Keratinocyte (primary cell): ENCODE measurements around the gene CDK17. TPM values are rescaled to one million over a fixed set of nuclear protein-coding genes. Genes with fewer than 3 reads are reported as not detected.

Experiments
- DNase-seq: peaks from one replicate; pipeline ENCODE4 v3.0.0-alpha.2; 2011; ENCODE audit warnings: low read depth, missing footprints, low spot score
- FAIRE-seq: peaks from 2 replicates; lab custom pipeline; 2011; peaks lifted over from hg19 to GRCh38; lab: Jason Lieb, UNC
- H2AFZ ChIP-seq: 2 replicates; pipeline ENCODE4 v1.6.0; 2012; ENCODE audit warnings: low read length, control low read depth, inconsistent platforms; ENCODE audit not compliant: control insufficient read depth
- H3K27ac ChIP-seq: 2 replicates; pipeline ENCODE4 v1.5.1; 2011; ENCODE audit warnings: low read length; ENCODE audit not compliant: control insufficient read depth, insufficient read depth
- H3K27me3 ChIP-seq: 3 replicates; pipeline ENCODE4 v1.6.0; 2011; ENCODE audit warnings: low read length; ENCODE audit not compliant: control insufficient read depth, insufficient read depth; ENCODE audit errors: extremely low read depth
- H3K36me3 ChIP-seq, 2 experiments: 2 replicates in 1 of 2; 3 replicates in 1 of 2; pipeline ENCODE4 v1.5.1; 2011; ENCODE audit warnings: low read length in 2 of 2, mild to moderate bottlenecking in 1 of 2; ENCODE audit not compliant: control insufficient read depth in 2 of 2, insufficient read depth in 2 of 2; ENCODE audit errors: extremely low read depth in 1 of 2
- H3K4me1 ChIP-seq: 3 replicates; pipeline ENCODE4 v1.5.1; 2011; ENCODE audit warnings: low read length; ENCODE audit not compliant: control insufficient read depth, insufficient read depth; ENCODE audit errors: extremely low read depth
- H3K4me2 ChIP-seq: 3 replicates; pipeline ENCODE4 v1.6.0; 2011; ENCODE audit warnings: low read depth, low read length; ENCODE audit not compliant: control insufficient read depth, insufficient read depth; ENCODE audit errors: extremely low read depth
- H3K4me3 ChIP-seq, 3 experiments: fragments of 200-600 bp in 1 of 3; sonication (generic) in 1 of 3; 2 replicates in 2 of 3; 3 replicates in 1 of 3; pipeline ENCODE4 v1.5.1; 2011 to 2016; ENCODE audit warnings: low read length in 3 of 3, mild to moderate bottlenecking in 3 of 3, control low read depth in 2 of 3, inconsistent platforms in 1 of 3, low read depth in 1 of 3, mixed read lengths in 1 of 3, mixed run types in 1 of 3, moderate library complexity in 1 of 3; ENCODE audit not compliant: control insufficient read depth in 2 of 3, insufficient read depth in 2 of 3; ENCODE audit errors: extremely low read depth in 1 of 3
- H3K79me2 ChIP-seq: 2 replicates; pipeline ENCODE4 v1.6.0; 2012; ENCODE audit warnings: low read length; ENCODE audit not compliant: control insufficient read depth, insufficient read depth
- H3K9ac ChIP-seq: 3 replicates; pipeline ENCODE4 v1.6.0; 2011; ENCODE audit warnings: low read length; ENCODE audit not compliant: control insufficient read depth, insufficient read depth; ENCODE audit errors: extremely low read depth
- H3K9me1 ChIP-seq: 3 replicates; pipeline ENCODE4 v1.6.0; 2011; ENCODE audit warnings: low read length; ENCODE audit not compliant: control insufficient read depth, insufficient read depth; ENCODE audit errors: extremely low read depth
- H3K9me3 ChIP-seq: 2 replicates; pipeline ENCODE4 v1.5.1; 2012; ENCODE audit warnings: low read depth, low read length; ENCODE audit not compliant: control insufficient read depth
- H4K20me1 ChIP-seq: 3 replicates; pipeline ENCODE4 v1.6.0; 2011; ENCODE audit warnings: low read length; ENCODE audit not compliant: control insufficient read depth, insufficient read depth; ENCODE audit errors: extremely low read depth
- EZH2 ChIP-seq: IDR thresholded peaks from one replicate; pipeline ENCODE4 v1.6.1; 2012; ENCODE audit warnings: inconsistent platforms, mild to moderate bottlenecking, low read length, moderate library complexity
- dilution Hi-C: fragments of 300-500 bp; cut with MboI; formaldehyde crosslinking; loops from one replicate; pipeline ENCODE4 v1.7.0; 2020; ENCODE audit warnings: low sequenced_read_pairs; ENCODE audit not compliant: extremely low pct_ligation_motif_present
- polyA plus RNA-seq, 5 experiments: library from polyadenylated mRNA; depleted of rRNA in 3 of 5; stranded (reverse) in 3 of 5; stranded (forward) in 1 of 5; unstranded in 1 of 5; fragments of >200 nt; gene quantifications; 1 replicate in 1 of 5; 2 replicates in 3 of 5; 3 replicates in 1 of 5; pipeline versions ENCODE4 v1.2.1 to v1.2.3, GENCODE V29; 2011 to 2012; ENCODE audit warnings: missing spikeins in 2 of 5, low read depth in 1 of 5, low replicate concordance in 1 of 5
- TF ChIP-seq, protein P1 (sequence below), 3 experiments: IDR thresholded peaks in 1 of 3; conservative IDR thresholded peaks in 1 of 3; optimal IDR thresholded peaks in 1 of 3; 2 replicates in 2 of 3; 3 replicates in 1 of 3; pipeline versions ENCODE3 to v1.5.1; 2011; ENCODE audit warnings: low read length in 3 of 3, mild to moderate bottlenecking in 3 of 3, moderate library complexity in 2 of 3, control low read depth in 1 of 3, inconsistent platforms in 1 of 3; ENCODE audit not compliant: insufficient read depth in 2 of 3; ENCODE audit errors: extremely low read depth in 1 of 3

The CDK17 gene
- polyA plus RNA-seq, 1 donor (not counting 4 experiments of a cell fraction or from before 2014, with no cell fraction given): 33.0 TPM

DNA sequence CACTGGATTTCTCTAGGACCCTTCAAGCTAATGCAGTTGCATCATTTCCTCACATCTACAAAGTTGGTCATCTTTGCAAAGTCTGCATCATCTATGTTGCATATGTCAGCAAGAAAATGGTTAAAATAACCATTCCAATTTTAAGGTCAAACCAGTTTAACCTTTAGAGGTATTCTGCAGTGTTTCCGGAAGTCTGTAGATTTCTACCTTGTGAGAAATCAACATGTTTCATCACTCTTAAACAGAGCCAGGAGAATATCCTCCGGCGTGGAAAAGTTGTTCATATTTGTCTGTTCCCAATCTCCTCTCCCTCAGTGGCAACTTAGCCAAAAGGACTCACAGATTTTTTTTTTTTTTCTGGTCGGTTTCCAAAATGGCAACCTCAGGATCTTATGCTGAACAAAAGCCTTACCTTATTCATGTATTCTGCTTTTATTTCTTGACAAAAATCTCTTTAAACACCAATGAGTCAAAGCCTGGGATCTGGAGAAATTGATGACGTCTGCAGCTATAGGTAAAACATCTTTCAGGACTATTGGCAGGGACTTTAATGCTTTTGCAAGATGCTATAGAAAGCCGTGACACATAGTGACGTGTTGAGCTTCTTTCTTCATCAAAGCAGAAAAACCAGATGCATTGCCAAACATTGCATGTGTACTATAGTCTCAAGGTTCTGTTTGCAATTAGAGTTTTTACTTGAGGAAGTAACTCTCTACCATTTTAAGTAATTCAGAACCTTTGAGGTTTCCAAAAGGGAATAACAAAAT lies 16.0 kb upstream of the CDK17 start:
- peak overlapping the region; percentile 69 for H3K9ac ChIP-seq
- peak; percentile 94 for DNase-seq
- FAIRE-seq: peak; percentile 96

GRCh38 chr12:96414637-96415036 lies 14.4 kb upstream of the CDK17 start:
- peak overlapping the region; percentile 98 for H3K27ac ChIP-seq
- no peak overlapping the region for H3K9ac ChIP-seq
- no peak for TF ChIP-seq EZH2
- TF ChIP-seq, protein P1, sequence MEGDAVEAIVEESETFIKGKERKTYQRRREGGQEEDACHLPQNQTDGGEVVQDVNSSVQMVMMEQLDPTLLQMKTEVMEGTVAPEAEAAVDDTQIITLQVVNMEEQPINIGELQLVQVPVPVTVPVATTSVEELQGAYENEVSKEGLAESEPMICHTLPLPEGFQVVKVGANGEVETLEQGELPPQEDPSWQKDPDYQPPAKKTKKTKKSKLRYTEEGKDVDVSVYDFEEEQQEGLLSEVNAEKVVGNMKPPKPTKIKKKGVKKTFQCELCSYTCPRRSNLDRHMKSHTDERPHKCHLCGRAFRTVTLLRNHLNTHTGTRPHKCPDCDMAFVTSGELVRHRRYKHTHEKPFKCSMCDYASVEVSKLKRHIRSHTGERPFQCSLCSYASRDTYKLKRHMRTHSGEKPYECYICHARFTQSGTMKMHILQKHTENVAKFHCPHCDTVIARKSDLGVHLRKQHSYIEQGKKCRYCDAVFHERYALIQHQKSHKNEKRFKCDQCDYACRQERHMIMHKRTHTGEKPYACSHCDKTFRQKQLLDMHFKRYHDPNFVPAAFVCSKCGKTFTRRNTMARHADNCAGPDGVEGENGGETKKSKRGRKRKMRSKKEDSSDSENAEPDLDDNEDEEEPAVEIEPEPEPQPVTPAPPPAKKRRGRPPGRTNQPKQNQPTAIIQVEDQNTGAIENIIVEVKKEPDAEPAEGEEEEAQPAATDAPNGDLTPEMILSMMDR (optimal IDR thresholded peaks at IDR 0.05 in 1 of 3, IDR thresholded peaks at IDR 0.05 in 1 of 3, conservative IDR thresholded peaks at IDR 0.05 in 1 of 3; ENCODE audit: extremely low read depth in 1 of 3, insufficient read depth in 2 of 3, low read length in 3 of 3): no peak
- no peaks in the 10 kb centered on the region for H3K36me3 ChIP-seq
- H3K79me2 ChIP-seq: peaks cover 6% of the 10 kb centered on the region
- H3K4me1 ChIP-seq: peaks cover 31% of the 10 kb centered on the region
- FAIRE-seq: peak; percentile 98
- H2AFZ ChIP-seq: no peak overlapping the region
- H3K4me2 ChIP-seq: peak overlapping the region; percentile 63
- no peak for DNase-seq
- no peak overlapping the region for H3K4me3 ChIP-seq
- H3K27me3 ChIP-seq: no peaks in the 10 kb centered on the region
- no peaks in the 10 kb centered on the region for H3K9me3 ChIP-seq
- H4K20me1 ChIP-seq: no peaks in the 10 kb centered on the region
- no peaks in the 10 kb centered on the region for H3K9me1 ChIP-seq
- dilution Hi-C loops: no loop called here

More for the DNA sequence above, 16.0 kb upstream of the CDK17 start:
- no peaks in the 10 kb centered on the region for H3K9me1 ChIP-seq
- peaks cover 14% of the 10 kb centered on the region for H3K79me2 ChIP-seq
- H3K4me2 ChIP-seq: peak overlapping the region; percentile 63
- no peaks in the 10 kb centered on the region for H3K27me3 ChIP-seq
- H3K36me3 ChIP-seq: no peaks in the 10 kb centered on the region
- no peak overlapping the region for H2AFZ ChIP-seq
- no peak for TF ChIP-seq EZH2
- TF ChIP-seq, protein P1 (optimal IDR thresholded peaks at IDR 0.05 in 1 of 3, IDR thresholded peaks at IDR 0.05 in 1 of 3, conservative IDR thresholded peaks at IDR 0.05 in 1 of 3; ENCODE audit: extremely low read depth in 1 of 3, insufficient read depth in 2 of 3, low read length in 3 of 3): no peak
- no peaks in the 10 kb centered on the region for H3K9me3 ChIP-seq
- H3K27ac ChIP-seq: peak overlapping the region; percentile 98
- H3K4me1 ChIP-seq: peaks cover 31% of the 10 kb centered on the region
- H3K4me3 ChIP-seq: peak overlapping the region in 2 of 3 experiments; percentile 8 to 27
- dilution Hi-C loops: no loop called here
- H4K20me1 ChIP-seq: no peaks in the 10 kb centered on the region
